GM21717 (cell line): ENCODE results near the gene GPR149.

Source experiments
- ATAC-seq: cut with Tn5 transposase; IDR thresholded peaks from one replicate; pipeline ENCODE4 v1.9.1; 2021; ENCODE audit warnings: mild to moderate bottlenecking, moderate library complexity; ENCODE audit not compliant: unreplicated experiment

GPR149 gene

GRCh38 chr3:154349223-154349622 lies 80.8 kb downstream of the GPR149 start:
- no peak for ATAC-seq

DNA sequence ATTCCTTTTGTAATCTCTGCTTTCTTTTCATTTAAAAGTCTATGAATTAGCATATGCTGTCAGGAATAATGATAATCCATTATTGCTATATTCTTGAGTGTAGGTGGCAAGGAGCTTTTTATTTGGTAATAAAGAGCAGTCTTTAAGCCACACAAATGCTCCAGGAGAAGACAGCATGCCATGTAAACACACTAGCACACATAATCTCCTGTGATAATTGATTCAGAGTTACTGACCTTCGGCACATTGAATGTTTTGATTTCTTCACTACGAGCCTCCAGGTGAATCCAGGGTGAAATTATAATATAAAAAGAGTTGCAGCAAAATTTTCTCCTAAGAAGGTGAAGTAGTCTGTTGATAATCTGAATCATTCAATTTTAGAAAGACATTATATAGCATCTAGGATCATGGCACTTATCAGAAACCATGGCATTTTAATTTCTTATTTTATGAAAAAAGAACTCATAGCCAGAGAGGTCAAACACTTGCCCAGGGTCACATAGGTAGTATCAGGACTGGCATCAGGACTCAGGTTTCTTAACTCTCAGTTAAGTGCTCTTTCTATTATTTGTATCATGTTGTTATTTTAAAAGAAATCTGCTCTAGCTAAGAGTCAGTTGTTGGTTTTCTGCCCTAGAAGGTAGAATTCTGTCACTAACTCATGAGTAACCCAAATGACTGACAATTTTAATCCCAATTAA lies 84.4 kb downstream of the GPR149 start:
- no peak for ATAC-seq

GRCh38 chr3:154338570-154338969 lies 91.4 kb downstream of the GPR149 start:
- no peak for ATAC-seq

GRCh38 chr3:154338008-154338407 lies 92.0 kb downstream of the GPR149 start:
- ATAC-seq: no peak

- no peak for ATAC-seq
Measured at GRCh38 chr3:154334973-154335420, 95.0 kb downstream of the GPR149 start.

DNA sequence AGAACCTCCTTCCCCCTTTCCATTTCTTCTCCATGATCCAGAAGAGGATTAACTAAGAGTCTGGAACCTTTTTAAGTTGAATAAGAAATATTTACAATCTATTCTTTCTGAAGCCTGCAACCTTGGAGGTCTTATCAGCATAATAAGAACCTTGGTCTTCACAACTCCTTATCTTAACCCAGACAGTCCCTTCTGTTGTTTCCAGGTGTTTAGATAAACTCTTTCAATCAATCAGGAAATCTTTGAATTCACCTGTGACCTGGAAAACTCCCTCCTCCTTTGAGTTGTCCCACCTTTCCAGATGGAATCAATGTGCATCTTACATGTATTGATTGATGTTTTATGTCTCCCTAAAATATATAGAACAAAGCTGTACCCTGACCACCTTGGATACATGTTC lies 102.1 kb downstream of the GPR149 start:
- ATAC-seq: no peak

- no peak for ATAC-seq
Measured at GRCh38 chr3:154324919-154325318, 105.1 kb downstream of the GPR149 start.

DNA sequence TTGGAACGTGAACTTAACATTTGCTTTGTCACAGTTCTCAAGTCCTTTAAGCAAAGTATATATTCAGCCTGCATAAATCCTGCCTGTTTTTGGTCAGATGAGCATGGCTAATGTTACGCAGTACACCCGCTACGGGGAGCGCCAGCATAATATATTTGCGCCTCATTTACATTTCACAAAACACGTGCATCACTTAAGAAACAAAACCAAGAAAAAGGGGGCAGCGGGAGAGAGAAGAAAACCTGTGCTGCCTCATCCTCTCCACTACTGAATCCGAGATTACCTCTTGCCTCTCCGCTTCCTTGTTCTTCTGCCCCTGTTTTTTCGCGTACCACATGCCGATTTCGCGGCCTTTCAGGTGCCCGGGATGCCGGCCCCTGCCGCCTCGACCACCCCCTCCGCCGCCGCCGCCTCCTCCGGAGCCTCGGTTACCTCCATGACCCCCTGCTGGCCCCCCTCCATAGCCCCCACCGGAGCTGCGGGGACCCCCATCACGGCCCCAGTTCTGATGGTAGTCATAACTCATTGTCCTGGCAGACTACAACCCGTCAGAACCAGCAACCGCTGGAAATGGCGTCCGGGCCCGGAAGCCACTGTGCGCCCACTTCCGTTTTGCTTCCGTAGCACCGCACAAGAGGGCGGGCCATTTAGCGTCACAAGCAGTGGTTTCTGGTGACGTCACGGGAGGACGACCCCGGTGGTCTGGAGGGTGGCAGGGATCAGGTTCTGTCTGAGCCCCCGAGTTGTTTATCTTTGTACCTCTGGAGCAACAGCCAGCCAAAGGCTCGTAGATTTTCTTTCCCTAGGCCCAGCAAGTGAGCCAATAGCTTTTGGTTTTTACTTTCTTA lies 105.9 kb downstream of the GPR149 start, which contains the start of gene DHX36:
Gene DHX36, minus strand, starts transcription at position 597 of the 848 bp plus-strand sequence. Its CDS starts 71 bp downstream, at position 526.
- peak; percentile 97 for ATAC-seq

- no peak for ATAC-seq
Measured at GRCh38 chr3:154316974-154317767, 112.8 kb downstream of the GPR149 start.

- no peak for ATAC-seq
Measured at GRCh38 chr3:154314152-154314551, 115.8 kb downstream of the GPR149 start.

DNA sequence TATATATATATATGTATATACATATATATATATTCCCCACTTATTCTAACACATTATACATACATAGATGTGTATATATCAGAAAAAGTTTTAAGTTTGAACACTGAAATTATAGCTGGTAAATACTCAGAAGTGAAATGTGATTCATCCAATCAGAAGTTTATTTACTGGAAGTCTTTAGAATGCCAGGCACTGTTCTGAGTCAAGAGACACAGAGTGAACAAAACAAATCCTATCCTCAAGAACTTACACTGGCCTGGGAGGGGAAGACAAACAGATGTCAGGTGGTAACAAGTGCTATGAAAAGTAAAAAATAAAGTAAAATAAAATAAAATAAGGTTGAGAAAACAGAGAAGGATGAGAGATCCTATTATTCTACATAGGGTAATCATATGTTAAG lies 119.2 kb downstream of the GPR149 start:
- ATAC-seq: no peak

DNA sequence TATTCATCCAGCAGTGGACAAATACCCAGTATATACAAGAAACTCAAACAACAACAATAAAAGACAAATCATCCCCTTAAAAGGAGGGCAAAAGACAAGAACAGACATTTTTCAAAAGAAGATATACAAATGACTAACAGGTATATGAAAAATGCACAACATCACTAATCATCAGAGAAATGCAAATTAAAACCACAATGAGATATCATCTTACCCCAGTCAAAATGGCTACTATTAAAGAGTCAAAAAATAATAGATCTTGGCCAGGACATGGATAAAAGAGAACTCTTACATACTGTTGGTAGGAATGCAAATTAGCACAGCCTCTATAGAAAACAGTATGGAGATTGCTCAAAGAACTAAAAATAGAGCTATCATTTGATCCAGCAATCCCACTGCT lies 122.6 kb downstream of the GPR149 start:
- ATAC-seq: no peak

DNA sequence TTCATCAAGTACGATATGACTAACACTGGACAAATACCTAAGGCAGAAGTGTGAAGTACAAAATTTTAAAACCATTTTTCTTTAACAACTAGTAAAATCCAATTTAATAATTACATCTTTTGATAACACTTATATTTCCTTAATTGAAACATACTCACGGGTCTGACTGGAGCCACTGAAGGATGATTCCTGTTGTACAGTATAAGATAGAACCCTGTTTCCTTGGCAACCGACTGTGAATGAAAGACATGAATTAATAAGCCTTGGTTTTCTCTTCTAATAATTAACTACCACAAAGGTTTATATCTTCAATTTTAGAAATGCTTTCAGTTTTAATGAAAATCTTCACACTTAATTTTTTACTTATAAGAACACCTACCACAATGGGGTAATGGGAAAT lies 125.1 kb downstream of the GPR149 start:
- no peak for ATAC-seq

DNA sequence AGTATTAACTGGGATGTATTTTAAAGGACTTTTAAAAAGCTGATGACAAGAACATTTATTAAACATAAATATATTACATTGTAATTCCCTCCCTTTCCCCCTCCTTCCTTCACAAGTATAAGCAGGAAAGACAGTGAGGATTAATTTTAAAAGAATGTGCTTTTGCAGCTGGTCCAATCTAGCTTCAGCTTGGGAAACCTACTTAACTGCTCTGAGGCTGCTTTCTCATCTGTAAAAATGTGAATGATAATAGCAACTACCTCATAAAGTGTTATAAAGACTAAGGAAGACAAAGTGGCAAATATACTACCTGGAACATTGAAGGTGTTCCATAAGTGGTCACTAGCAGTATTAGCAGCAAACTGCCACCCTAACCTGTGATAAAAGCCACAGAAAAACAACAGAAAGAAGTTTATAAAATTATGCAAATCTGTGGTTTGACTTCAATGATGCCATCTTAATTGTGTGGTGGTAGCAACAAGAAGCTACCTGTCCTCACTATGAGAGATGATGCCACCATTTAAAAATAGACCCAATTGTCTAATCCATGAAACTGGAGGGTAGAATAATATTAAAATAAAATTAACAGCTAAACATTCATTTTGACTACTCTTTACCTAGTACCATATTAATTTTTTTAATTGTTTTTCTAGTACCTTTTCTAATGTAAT lies 125.7 kb downstream of the GPR149 start:
- no peak for ATAC-seq

DNA sequence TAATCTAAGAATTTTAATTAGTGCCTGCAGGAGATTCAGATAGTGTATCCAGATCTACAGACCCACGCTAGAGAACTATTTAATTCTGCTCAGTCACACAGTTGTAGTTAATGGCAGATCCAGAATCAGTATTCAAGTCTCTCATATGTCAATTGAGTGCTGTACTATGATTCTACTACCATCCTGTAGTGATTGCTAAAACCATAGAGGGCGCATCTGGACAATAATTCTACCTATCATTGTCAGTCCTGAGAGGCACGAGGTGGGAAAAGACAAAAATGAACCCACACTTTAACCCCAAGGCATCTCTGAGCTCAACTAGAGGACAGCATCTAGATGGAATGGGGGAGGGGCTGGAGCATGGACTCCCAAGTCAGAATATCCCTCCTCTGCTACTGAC lies 128.4 kb downstream of the GPR149 start:
- ATAC-seq: no peak

DNA sequence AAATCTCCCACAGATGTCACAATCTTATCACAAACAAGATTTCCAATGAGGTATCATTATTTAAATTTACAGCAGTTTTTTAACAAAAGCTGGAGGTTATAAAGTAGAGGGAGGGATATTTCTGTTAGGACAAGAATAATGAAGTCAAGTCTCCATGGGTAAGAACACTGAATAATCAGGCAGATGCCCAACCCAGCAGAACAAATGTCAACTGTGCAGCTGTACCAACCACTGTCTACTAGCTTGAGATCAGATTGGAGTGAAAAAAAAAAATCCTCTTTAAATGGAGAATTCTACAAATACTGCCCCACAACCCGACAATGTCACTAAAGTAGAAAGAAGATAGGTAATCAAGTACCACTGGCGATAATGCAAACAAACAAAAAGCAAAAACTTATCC lies 136.0 kb downstream of the GPR149 start:
- no peak for ATAC-seq

DNA sequence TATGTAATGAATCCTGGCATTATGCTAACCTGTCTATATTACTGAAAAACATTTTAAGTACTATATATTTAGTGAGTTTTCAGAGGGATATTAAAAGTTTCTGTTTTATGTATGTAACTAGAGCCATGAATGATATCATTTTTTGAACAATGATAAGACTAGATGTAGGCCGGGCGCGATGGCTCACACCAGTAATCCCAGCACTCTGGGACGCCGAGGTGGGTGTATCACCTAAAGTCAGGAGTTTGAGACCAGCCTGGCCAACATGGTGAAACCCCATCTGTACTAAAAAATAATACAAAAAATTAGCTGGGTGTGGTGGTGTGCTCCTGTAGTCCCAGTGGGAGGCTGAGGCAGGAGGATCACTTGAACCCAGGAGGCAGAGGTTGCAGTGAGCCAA lies 139.8 kb downstream of the GPR149 start:
- ATAC-seq: no peak
